HG03280 (cell line): ENCODE measurements around the gene SLC41A3.
"Not testable (repeated sequence)": the region's sequence is repeated elsewhere in the genome, so short reads cannot be mapped to it uniquely, and the experiment has no call there.

ENCODE experiments used
- ATAC-seq: cut with Tn5 transposase; IDR thresholded peaks from one replicate; pipeline ENCODE4 v1.9.1; 2021; ENCODE audit warnings: mild to moderate bottlenecking, moderate library complexity; ENCODE audit not compliant: unreplicated experiment

The SLC41A3 gene

DNA sequence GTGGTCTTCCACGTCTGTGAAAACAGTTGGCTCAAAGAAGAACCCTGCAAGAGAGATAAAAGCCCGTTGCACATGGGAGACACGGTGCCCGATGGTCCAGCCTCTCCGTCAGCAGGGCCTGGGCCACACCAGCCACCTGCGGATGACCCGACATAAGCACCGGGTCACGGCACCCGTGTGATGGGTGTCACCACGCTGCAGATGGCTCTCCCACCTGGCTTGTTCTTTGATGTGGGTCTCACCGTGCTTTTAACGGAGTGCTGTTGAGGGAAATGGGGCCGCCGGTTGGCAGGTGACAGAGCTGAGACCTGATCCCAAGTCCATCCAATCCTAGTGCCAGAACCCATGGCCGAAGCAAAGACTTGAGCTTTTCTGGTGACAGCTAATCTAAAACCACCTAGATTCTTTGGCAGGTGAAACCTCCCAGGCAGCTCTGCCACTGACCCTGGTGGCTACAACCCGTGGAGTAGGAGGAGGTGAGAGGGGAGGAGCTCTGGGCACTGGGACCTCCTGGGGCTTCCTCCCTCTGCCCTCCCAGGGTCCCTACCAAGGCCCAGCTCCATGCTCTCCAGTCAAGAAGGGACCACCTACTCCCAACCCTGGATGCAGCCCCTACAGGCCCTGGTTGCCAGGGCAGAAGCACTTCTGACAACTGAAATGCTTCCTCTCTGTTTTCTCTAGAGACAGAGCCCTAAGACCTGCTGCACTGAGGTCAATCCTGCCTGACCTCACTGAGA is 23.4 kb upstream of the SLC41A3 start:
- ATAC-seq = no peak

DNA sequence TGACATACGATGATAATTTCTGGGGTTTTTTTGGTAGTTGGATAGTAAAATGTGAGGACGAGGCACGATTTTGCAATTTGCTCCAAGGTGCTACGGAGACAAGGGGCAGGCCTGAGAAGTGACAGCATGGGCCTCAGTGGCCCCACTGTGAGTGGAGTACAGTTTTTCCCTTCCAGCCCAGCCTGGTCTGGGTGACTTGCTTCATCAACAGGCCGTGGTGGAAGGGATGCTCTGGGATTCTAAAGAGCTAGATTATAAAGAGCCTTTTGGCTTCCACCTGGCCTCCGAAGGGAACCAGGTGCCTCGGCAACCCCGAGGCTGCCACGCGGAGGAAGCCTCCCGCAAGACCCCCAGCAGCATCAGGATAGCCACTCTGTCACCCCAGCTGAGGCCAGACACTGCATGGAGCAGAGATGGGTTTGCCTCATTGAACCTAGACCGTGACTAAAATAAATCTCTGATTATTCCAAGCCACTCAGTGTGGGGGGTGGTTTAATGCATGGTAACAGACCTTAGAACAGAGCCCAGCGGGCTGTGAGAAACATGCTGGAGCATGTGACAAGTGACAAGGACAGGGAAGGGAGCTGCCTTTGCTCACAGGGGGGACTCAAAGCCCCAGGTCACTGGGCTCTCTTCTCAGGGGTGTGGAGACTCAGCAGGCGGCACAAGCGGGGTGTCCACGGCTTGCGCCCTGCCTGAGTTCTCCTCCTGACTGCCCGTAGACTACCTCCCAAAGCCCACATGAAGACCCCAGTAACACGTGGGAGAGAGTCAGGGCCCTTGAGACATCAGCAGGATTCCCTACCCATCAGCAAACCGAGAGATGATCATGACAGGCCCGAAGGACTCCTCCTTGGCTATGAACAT is 22.6 kb upstream of the SLC41A3 start:
- ATAC-seq = no peak

DNA sequence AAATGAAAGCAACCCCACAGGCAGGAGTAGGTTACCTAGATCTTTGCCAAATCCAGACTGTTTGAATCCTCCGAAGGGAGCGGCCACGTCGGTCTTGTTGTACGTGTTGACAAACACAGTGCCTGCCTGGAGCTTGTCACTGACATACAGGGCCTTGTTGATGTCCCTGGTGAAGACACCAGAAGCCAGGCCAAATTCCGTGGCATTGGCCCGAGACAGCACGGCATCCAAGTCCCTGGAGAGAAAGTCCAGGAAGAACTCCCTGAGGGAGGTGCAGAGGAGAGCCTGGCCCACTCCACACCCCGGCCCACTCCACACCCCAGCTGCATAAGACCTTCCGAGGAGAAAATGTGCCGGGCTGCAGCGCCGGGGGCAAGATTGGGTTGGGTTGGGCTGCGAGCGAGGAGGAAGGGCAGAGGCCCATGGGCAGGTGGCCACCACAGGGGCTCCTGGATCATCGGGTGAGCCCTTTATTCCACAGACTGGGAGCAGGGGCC is 21.8 kb upstream of the SLC41A3 start:
- ATAC-seq = no peak

DNA sequence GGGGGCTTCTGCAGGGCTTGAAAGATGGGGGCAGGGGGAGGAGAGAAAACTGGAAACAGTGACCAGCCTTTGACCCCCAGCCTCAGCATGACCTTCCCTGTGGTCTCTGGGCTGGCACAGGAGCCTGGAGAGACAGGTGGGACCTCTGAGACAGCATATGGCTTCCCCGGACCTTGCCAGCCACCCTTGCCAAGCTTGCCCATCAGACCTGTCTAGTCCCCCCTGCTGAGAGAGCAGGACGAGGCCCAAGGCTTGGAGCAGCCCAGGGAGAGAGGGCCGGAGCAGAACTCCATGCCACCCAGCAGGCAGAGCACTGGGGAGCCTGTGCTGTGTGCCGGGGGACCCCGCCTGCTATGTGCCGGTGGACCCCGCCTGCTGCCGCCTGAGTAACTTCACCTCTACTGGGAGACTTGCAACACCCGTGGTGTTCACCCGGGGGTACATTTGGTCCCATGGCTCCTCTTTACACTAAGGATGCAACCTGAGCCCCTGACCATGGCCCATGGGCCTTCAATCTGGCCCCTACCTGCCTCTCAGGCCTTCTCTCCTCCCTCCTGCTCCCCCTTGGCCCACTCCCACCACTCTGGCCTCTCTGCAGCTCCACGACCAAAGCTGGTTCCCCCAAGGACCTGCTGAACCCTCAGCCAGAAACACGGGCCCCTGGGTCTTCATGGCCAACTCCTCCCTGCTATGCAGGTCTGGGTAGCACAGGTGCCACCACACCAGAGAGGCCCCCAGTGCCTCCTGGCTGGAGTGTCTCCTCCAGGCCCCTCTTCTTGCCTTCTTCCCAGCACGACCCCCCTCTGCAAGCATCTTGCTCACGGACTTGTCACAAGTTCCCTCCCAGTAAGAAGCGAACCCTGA is 21.1 kb upstream of the SLC41A3 start:
- ATAC-seq = no peak

DNA sequence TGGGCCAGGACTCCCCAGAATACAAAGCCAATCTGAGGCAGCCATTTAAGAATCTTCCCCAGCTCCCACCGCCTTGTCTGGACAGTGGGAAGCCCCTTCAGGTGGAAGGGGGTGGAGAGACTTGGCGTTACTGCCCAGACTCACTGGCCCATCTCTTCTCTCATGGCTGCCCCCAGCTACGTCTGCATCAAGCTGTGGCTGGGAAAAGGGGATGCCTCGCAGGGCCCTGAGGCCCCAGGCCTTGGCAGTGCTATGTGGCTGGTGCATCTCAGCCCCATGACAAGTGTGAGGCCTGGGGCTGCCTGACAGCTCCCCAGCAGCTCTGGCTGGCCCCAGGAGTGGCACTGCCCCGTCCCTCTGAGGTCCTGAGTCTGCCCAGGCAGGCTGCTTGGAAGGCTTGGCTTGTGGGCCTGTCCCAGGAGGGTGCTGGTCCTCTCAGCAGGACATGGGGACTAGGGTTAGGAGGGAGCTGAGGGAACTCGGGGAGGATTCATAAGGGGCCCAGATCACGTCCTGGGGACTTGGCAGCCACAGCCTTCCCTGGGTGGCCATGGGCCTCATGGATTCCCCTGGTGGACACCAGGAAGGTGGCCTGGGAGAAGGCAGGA is 20.2 kb upstream of the SLC41A3 start:
- ATAC-seq = no peak

DNA sequence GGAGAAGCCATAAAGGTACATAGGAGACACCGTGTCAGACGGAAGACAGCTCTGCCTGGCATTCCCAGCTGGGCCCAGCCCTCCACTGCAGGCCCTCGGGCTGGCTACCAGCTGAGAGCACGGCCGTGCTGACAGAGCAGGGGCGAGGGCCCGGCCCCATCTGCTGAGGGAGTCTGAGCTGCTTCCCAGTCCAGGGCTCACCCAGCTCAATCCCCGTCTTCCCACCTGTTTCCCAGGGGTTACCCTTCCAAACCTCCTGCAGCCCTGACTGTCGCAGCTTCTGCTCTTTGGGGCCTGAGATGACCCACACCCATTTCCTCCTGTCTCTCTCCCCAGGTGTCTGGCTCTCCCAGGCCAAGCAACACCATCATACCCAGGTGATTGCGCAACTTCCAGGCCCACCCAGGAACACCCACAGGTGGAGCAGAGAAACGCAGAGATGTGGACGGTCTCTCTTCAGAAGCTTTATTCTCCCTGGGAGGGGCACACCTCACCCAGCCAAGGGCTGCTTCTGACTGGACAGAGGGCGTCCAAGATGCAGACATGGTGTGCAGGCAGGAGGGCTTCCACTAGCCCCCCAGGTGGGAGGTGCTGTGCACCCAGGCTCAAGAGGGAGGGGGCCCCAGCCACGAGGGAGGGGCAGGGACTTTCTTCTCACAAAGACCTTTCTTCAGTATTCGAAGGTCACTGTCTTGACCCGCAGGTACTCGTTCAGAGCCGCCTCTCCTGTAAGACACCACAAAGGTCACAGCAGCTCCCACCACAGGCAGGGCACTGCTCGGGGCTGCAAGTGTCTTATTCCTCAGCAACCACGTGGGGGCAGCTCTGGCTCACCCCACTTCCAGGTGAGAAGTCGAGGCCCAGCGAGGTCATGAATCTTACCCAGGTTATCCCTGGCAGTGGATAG is 19.4 kb upstream of the SLC41A3 start:
- ATAC-seq = no peak

DNA sequence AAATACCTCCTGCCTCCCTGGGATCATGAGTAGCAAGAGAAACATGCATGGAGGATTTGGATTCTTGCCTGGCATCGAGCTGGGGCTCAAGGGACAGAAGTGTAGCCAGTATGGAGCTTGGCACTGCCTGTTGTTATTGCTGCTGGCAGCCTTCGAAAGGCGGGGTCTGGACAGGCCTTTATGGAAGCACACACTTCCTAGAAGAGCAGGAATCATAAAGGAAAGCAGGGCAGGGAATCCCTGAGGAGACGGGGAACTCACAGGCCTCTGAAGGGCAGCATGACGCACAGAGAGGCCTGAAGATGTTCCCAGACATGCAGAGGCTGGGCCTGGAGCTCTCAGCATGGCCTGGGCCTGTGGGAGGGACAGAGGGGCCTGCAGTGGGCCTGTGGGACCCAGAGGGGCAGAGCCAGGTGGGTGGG is 18.6 kb upstream of the SLC41A3 start:
- no peak for ATAC-seq

DNA sequence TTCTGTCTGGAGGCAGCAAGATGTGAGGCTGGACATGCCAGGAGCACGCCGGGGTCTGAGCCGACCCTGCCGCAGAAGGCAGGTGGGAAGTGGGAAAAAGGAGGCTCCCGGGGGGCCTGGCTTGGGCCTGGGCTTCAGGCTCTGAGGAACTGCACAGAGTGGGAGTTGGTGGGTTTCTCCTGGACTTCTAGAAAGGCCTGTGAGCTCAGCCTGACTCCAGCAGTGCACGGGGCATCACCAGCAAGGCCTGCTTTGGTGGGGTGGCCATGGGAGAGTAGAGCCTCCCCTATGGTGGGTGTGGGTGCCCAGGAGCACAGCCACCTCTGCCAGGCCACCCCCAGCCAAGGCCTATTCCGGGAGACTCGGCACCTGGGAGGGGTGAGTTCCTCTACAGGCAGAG is 18.1 kb upstream of the SLC41A3 start:
- ATAC-seq = no peak

DNA sequence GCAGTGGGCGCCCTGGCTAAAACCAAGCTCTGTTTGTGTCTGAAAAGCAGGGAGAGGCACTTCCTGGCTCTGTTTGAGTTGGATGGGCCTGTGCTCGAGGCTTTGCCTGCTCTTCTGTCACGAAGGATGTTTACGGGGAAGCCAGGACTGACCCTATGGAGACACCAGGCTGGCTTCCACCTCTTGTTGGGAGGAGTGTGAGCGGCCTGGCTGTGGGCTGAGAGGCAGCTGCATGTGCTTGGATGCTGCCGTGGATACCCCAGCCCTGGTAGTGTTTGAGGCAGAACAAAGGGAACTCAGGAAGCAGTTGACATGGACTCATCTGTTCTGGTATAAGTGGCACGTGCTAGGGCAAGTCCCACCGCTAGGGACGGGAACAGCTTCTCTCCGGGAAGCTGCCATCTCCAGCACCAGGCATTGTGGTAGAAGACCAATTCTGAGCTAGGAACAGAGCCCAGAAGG is 17.6 kb upstream of the SLC41A3 start:
- no peak for ATAC-seq

DNA sequence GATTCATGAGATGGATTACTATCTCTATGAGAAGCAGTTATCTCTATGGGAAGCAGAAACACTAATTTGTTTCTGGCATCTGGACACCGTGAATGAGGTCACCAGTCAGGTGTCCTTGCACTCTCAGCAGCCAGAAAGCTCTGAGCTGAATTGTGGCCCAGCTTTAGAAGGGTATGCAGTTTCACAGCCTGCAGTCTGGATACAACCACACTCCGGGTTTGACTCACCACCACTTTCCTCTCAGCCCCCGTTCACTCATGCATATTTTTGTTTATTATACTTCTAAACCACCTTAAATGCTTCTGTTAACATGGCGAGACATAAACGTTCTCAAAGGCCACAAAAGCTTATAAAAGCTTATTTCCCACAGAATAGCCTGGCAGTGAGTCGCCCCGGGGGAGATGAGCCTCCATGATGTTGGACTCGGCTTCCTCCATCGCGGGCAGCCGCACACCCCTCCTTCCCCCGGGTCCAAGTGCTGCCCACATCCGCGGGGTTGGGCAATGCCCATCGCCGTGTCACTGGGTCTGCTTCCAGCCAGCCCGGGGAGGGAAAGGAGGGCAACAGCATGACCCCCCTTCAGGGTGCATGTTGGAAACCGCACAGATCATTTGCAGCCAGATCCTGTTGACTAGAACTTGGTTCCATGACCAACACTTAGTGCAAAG is 16.8 kb upstream of the SLC41A3 start:
- ATAC-seq = no peak

DNA sequence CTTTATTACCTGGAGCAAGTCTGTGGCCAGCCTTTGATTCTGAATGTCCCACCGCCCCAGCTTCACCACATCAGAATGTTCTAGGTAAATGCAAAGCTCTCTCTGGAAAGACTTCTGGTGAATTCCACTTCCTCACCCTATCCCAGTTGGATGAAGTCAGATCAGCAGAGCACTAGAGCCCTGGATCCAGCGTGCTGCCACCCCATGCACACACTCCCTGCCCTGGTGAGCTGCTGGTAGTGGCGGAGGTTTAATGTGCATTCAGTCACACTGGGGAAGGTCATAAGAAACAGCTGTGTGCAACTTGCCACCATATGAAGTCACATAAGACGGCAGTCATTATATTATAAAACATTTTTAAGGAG is 16.3 kb upstream of the SLC41A3 start:
- no peak for ATAC-seq

DNA sequence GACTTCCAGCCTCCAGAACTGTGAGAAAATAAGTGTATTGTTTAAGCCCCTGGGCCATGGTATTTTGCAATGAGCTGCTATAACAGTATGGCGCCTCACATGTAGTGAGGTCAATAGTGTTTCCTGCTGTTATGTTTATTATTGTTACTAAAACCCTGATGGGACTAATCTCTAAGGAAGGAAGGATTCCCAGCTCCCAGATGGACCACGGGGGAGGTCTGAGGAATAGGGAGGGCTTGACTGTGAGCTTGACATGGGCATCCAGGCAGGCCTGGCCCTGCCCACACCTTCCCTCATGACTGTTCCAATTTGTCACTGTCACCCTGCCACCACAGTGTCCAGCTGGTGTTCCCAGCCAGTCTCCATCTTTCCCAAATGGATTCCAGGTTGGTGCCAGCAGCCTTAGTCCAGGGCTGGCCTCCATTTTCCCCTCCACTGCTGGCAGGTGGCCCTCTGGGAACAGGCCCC is 14.5 kb upstream of the SLC41A3 start:
- ATAC-seq = no peak

DNA sequence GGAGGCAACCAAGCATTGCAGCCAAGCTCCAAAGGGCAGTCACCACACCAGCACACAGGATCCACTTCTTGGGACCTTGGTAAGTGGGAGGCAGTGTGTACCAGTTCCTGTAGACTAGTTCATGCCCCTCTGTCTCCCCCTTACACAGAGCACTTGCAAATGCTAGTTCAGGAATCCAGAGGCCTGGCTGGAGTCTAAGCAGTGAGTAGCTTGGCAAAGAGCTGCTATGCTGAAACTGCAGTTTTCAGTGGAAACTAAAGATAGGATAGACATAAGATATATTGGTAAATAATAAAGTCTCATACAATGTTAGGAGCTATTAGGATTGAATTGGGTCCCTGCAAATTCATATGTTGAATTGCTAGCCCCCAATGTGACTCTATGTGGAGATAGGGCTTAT is 13.9 kb upstream of the SLC41A3 start:
- no peak for ATAC-seq

DNA sequence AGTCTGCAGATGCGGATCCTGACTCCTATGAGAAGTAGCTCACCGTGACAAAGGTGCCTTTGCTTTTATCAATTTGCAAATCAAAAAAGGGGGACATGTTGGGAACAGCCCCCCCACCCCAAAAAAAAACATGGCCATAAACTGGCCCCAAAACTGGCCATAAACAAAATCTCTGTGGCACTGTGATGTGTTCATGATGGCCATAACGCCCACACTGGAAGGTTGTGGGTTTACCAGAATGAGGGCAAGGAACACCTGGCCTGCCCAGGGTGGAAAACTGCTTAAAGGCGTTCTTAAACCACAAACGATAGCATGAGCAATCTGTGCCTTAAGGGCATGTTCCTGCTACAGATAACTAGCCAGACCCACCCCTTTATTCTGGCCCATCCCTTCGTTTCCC is 12.3 kb upstream of the SLC41A3 start:
- ATAC-seq = not testable (repeated sequence)

DNA sequence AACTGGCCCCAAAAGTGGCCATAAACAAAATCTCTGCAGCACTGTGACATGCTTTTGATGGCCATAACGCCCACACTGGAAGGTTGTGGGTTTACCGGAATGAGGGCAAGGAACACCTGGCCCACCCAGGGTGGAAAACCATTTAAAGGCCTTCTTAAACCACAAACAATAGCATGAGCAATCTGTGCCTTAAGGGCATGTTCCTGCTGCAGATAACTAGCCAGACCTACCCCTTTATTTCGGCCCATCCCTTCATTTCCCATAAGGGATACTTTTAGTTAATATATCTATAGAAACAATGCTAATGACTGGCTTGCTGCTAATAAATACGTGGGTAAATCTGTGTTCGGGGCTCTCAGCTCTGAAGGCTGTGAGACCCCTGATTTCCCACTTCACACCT is 8.2 kb upstream of the SLC41A3 start:
- not testable (repeated sequence) for ATAC-seq

DNA sequence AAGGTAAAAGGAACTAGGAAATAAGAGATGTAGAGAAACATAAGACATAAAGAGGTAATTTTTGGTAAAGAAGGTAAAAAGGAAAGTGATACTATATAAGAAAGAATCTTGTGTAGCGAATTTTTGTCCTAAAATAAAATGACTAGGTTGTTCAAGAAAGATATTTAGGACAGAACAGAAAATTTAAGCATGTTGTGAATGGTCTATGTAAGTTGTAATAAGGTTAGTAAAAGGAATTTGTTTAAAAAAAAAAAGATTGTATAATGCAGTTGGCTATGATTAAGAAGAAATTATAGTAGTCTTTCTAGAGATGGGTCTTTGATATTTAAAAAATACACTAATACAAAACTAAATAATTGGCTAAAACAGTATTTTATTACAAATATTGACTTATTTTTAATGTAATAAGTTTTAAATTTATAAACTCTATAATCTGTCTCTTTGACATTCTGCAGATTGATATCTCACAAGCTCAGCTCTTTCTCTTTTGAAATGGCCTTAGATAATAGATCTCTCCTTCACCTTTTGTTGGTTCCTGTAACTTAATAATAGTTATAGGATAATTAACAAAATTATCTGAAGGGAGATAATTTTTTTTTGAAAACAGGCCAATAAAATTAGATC is 3.7 kb upstream of the SLC41A3 start:
- ATAC-seq = no peak

DNA sequence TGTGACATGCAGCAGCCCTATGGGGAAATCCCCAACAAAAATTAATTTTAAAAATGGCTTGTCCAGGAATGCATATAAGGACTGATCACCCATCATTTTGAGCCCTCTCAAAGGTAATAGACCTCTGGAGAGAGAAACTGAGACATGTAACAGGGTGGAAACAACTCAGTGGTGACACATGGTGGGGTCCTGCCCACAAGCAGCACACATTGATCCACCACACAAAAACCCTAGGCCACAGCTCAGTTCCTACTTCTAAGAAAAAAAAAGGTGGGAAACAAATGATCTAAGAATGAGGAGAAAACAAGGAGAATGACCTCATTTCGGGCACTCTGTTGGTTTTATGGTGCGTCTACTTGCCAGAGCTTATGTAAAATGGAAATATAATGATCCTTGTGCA is 1.9 kb upstream of the SLC41A3 start:
- no peak for ATAC-seq

DNA sequence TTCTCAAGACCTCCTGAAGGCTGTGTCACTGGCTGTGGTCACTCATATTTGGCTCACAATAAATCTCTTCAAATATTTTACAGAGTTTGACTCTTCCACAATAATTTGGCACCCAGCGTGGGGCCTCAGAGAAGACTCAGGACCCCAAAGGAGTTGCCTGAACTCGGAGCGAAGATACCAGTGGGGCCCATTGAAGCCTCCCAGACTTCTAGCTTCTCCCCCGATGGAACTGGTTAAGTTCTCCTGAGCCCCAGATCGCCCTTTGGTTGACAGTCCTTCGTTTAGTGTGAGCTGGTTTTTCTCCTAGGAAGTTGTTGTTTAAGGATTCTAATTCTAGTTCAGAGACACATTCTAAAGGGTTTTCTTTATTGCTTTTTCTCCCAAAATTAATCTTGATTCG is 1.4 kb upstream of the SLC41A3 start:
- no peak for ATAC-seq

DNA sequence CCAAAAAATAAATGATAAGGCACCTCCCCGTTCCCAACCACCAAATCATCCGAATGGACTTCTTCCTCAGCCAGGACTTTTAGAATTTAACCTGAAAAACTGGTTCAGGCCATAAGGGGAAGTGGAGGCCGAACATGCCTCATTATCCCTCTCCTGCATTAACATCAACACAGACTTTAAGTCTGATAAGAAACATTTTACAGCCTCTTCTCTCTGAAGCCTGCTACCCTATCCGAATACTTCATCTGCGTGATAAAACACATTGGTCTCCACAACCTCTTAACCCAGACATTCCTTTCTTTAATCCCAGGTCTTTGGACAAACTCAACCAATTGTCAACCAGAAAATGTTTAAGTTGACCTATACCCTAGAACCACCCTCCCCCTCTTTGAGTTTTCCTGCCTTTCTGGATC is 850 bp upstream of the SLC41A3 start:
- no peak for ATAC-seq
